ENCODE data around the gene CBLB.

The CBLB gene

DNA sequence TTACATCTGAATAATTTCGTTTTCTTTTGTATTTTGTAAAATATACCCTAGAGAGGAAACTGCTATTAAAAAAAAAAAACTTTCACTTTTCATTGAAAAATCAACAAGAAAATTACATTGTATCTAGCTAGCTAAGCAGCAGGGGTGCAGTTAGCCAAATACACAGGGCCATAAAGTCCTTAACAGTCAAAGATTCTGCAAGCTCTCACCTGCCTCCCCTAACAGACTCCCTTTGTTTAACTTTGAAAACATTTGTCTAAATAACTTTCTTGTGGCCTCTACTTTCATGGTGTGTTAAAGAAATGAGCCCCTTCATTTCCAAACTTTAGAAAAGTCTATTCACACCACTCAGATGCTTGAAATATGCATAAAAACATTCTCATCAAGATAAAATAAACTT lies 23.3 kb downstream of the CBLB start:
- no peak for DNase-seq (ENCODE audit: low spot score)

GRCh38 chr3:105844704-105845103 lies 24.1 kb downstream of the CBLB start:
- DNase-seq (ENCODE audit: low spot score): no peak

DNA sequence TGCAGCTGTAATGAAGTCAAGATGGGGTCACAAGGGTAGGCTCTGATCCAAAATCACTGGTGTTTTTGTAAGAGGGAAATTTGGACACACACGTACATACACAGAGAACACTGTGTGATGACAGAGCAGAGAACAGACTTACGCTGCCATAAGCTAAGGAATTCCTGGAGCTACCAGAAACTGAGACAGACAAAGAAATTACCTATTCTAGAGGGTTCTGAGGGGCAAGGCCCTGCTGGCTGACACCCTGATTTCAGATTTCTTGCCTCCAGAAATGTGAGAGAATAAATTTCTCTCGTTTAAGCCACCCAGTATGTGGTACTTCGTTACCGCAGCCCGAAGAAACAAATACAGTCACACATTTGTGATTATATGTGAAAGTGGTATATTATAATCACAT lies 24.8 kb downstream of the CBLB start:
- DNase-seq (ENCODE audit: low spot score): no peak

GRCh38 chr3:105842943-105843342 lies 25.9 kb downstream of the CBLB start:
- DNase-seq (ENCODE audit: low spot score): no peak

GRCh38 chr3:105842449-105842848 lies 26.4 kb downstream of the CBLB start:
- DNase-seq (ENCODE audit: low spot score): no peak

DNA sequence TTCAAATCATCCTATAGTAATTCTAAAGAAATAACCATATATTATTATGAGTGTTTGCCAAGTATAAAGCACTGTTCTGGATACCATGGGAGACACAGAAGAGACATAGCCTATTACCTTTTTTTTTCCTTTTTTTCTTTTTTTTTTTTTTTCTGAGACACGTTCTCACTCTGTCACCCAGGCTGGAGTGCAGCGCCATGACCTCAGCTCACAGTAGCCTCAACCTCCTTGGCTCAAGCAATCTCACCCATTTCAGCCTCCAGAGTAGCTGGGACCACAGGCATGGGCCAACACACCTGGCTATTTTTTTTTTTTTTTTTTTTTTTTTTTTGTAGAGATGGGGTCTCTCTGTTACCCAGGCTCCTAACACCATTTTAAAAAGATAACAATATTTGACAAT lies 30.9 kb downstream of the CBLB start:
- no peak for DNase-seq (ENCODE audit: low spot score)

- no peak for DNase-seq (ENCODE audit: low spot score)
Measured at GRCh38 chr3:105837143-105837740, 31.6 kb downstream of the CBLB start.

DNA sequence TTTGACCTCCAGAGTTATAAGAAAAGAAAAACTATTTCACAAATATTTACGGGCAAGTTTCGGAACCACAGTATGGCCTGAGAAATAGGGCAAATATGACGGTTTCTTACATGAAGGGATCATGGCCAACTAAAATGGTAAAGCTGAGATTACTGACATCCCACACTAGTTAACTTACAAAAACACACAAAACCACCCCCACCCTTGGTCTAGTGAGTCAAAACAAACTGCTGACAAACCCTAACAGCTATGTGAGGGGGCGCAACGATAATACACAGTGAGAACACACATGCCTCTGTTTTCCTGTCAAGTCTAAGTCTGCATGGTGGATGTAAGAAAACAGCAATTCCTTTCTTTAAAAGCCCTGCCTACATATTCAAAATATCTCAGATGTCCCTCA lies 32.3 kb downstream of the CBLB start:
- DNase-seq (ENCODE audit: low spot score): no peak

DNA sequence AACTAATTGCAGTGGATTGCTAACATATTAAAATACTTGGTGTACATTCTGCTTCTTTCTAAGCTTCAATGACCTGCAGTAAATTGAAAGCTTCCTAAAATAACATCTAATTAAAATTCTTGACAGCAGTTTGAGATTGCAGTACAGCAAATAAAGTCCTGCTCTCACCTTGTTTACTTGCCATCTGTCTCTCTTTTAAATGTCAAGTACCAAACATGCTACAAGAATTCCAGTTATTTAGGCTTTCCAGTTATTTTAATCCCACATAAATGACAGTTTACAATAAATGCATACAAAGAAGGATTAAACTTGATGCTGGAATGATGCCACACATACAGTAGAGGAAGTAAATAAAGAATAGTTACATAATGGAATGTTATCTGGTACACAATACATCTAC lies 33.2 kb downstream of the CBLB start:
- no peak for DNase-seq (ENCODE audit: low spot score)

GRCh38 chr3:105834768-105835167 lies 34.0 kb downstream of the CBLB start:
- no peak for DNase-seq (ENCODE audit: low spot score)

GRCh38 chr3:105832644-105833043 lies 36.2 kb downstream of the CBLB start:
- DNase-seq (ENCODE audit: low spot score): no peak

GRCh38 chr3:105830836-105831235 lies 38.0 kb downstream of the CBLB start:
- no peak for DNase-seq (ENCODE audit: low spot score)

- DNase-seq (ENCODE audit: low spot score): no peak
Measured at GRCh38 chr3:105829871-105830622, 38.8 kb downstream of the CBLB start.

- DNase-seq (ENCODE audit: low spot score): no peak
Measured at GRCh38 chr3:105829229-105829628, 39.6 kb downstream of the CBLB start.

DNA sequence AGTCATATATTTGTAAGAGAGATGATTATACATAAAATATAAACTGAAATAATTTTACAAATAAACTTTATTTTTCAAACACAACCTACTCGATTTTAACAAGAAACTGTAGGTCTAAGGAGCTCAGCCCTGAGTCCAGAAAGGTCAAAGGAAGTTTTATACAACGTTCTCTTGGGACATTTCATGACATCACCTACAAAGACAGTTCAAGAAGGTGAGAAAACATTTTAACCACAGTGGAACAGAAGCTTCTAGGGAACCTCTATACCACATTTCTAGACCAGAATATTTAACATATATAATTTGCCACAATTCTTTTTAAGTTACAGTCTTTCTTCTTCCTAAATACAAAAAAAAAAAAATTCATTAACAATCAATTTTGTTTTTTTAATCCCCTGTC lies 40.1 kb downstream of the CBLB start:
- DNase-seq (ENCODE audit: low spot score): no peak

GRCh38 chr3:105827959-105828358 lies 40.9 kb downstream of the CBLB start:
- DNase-seq (ENCODE audit: low spot score): no peak

GRCh38 chr3:105826778-105827634 lies 41.8 kb downstream of the CBLB start:
- DNase-seq (ENCODE audit: low spot score): no peak

DNA sequence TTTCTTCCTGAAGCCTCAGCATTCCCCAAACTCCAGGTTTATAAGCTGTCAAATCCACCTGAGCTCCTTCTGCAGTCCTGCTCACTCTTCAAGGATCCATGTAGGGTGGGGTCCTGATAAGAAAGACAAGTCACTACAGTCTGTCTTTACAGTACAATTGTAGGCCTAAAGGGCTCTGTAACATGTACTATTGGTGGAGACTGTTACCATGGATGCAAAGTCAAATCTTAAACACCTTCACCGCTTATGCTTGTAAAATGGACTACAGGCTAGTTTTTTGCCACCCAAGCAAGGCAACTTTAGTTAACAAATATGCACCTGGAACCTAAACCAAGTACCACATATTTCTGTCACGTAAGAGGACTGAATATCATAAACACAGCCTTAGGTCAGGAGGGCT lies 44.7 kb downstream of the CBLB start:
- no peak for DNase-seq (ENCODE audit: low spot score)

GRCh38 chr3:105823149-105823867 lies 45.5 kb downstream of the CBLB start:
- DNase-seq (ENCODE audit: low spot score): no peak

DNA sequence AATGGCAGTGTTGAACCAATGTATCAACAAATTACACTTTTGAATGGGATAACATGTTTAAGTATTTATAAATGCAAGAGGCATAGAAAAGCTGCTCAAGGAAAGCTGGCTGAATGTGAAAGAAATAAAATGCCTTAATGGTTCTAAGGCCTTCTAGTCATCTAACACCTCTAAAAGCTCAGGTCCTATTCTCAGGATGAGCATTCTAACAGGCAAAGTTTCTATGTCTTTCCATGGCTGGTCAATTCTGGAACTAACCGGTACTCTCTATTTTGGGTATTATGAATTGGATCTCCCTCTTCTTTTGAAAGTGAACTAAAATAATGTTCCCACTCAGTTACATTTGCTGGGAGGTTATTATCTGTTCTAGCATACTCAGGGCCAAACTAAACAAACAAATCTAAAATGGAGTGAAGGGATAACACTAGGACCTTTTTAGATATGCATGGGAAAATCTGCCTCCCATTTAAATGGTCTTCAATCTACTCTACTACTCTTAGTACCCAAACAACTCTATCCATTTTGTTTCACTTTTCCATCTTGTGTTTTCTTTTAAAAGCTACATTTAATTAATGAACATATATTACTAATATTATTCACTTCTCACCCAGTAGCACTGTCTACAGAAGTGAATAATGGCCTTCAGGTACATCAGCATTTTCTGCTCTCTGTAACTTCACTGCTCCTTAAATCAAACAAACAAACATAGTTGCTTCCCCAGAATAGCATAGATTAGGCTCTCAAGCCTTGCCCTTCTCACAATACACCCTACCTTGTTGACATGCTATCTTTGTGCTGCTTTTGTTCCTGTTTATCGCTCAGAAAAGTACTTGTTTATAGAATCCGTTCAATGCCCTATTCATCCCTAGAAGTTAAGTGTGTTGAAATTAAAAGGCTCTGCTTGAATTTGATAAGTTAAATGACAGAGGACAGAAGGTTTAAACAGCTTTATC lies 46.4 kb downstream of the CBLB start:
- DNase-seq (ENCODE audit: low spot score): no peak

DNA sequence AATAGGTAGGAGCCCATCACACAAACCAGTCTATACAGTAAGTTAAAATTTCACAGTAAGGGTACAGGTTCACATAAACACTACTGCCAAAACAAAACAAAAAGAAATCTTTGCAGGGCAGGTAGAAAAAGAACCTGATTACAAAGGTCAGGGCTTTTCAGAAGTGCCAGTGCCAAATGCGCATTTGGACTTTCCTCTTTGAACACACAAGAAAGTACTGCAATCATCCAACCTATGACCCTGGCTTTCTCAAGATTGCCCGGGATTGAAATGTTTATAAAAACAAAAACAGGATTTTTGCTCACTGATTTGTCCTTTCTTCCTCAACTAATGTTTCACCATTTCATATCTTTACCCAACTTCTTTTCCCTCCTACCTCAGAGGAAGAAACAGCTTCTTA lies 47.4 kb downstream of the CBLB start:
- DNase-seq (ENCODE audit: low spot score): no peak
